Activated T-helper 9 cell treated with anti-CD3 and anti-CD28 coated beads, Interleukin-2, amount 50 U/mL, for 16 hours (primary cell): ENCODE measurements around the gene ACTL10.
"Not testable (repeated sequence)": the region's sequence is repeated elsewhere in the genome, so short reads cannot be mapped to it uniquely, and the experiment has no call there.

Experiments
- DNase-seq: peaks from one replicate; pipeline ENCODE4 v3.0.0-alpha.2; 2020; ENCODE audit warnings: low read depth

Gene ACTL10

DNA sequence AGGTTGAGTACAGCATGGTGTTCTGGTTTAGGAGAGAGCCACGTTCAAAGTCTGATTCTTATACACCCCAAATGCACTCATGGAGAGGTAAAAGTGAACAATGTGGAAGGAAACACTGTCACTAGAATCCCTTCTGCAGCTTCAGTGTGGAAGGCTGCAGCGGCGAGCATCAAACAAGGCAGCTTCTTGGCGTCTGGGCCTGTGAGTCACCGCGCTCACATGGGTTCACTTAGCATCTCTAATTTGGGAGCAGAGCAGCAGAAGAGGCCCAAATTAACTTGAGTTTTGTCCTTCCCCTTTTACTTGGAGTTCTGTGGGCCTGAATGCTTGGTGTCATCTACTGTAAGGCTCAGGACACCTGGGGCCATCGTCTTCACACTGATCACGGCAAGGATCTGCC is 30.4 kb downstream of the ACTL10 start:
- no peak for DNase-seq

DNA sequence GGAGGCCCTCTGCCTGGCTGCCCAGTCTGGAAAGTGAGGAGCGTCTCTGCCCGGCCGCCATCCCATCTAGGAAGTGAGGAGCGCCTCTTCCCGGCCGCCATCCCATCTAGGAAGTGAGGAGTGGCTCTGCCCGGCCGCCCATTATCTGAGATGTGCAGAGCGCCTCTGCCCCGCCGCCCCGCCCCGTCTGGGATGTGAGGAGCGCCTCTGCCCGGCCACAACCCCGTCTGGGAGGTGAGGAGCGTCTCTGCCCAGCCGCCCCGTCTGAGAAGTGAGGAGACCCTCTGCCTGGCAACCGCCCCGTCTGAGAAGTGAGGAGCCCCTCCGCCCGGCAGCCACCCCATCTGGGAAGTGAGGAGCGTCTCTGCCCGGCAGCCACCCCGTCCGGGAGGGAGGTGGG is 32.2 kb downstream of the ACTL10 start:
- not testable (repeated sequence) for DNase-seq

DNA sequence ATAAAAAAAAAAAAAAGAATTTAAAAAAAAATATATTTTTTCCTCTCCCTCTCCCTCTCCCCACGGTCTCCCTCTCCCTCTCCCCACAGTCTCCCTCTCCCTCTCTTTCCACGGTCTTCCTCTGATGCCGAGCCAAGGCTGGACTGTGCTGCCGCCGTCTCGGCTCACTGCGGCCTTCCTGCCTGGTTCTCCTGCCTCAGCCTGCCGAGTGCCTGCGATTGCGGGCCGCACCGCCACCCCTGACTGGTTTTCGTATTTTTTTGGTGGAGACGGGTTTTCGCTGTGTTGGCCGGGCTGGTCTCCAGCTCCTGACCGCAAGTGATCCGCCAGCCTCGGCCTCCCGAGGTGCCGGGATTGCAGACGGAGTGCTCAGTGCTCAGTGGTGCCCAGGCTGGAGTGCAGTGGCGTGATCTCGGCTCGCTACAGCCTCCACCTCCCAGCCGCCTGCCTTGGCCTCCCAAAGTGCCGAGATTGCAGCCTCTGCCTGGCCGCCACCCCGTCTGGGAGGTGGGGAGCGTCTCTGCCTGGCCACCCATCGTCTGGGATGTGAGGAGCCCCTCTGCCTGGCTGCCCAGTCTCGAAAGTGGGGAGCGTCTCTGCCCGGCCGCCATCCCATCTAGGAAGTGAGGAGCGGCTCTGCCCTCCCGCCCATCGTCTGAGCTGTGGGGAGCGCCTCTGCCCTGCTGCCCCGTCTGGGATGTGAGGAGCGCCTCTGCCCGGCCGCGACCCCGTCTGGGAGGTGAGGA is 34.1 kb downstream of the ACTL10 start:
- not testable (repeated sequence) for DNase-seq

DNA sequence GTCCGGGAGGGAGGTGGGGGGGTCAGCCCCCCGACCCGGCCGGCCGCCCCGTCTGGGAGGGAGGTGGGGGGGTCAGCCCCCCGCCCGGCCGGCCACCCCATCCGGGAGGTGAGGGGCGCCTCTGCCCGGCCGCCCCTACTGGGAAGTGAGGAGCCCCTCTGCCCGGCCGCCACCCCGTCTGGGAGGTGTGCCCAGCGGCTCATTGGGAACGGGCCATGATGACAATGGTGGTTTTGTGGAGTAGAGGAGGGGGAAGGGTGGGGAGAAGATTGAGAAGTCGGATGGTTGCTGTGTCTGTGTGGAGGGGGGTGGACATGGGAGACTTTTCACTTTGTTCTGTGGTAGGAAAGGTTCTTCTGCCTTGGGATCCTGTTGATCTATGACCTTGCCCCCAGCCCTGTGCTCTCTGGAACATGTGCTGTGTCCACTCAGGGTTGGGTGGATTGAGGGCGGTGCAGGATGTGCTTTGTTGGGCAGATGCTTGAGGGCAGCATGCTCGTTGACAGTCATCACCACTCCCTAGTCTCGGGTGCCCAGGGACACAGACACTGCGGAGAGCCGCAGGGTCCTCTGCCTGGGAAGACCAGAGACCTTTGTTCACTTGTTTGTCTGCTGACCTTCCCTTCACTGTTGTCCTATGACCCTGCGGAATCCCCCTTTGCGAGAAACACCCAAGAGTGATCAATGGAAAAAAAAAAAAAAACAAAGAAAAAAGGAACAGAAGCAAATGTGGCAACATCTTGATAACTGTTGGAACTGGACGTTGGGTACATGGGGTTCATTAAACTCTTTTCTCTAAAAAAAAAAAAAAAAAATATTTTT is 35.1 kb downstream of the ACTL10 start:
- no peak for DNase-seq

DNA sequence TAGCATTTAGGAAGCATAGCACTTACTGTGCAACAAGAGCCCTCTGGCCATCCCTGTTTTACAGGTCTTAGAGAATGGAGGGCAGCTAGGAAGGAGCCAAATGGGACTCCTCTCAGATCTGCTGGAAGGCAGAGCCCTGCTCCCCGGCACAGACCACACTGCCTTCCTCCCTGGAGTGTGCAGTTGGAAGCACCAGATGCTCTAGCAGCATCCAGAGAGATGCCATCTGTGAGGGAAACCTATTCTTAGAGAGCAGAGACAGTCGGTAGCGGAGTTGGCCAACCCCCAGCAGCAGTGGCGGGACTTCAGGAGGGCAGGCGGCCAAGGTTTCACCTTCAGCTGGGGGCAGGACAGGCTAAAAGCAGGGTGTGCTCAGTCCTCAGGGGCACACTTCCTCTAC is 36.1 kb downstream of the ACTL10 start:
- no peak for DNase-seq

DNA sequence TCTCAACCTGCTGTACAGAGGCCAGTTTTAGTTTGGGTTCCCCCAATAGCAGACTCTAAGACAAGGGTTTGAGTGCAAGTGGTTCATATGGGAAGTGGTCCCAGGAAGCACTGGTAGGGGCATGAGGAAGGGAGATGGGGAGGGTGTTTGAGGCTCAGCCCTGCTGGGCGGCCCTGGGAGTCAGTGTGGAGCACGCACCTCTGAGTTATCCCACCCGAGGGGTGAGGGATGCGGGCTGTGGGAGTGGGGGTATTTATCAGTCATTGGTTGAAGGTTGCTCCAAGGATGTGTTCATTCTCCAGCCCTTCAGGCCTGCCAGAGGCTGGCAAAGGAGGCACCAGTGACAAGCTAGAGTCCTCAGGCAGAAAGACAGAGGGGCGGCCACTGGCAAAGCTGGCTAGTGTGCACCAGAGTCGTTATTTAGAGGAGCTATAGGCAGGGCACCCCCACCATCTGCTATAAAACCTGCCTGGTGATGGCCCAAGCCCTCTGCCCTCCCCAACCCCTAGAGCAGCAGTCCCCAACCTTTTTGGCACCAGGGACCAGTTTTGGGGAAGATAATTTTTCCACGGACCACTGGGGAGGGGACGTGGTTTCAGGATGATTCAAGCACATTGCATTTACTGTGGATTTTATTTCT is 36.9 kb downstream of the ACTL10 start:
- DNase-seq, result no peak

DNA sequence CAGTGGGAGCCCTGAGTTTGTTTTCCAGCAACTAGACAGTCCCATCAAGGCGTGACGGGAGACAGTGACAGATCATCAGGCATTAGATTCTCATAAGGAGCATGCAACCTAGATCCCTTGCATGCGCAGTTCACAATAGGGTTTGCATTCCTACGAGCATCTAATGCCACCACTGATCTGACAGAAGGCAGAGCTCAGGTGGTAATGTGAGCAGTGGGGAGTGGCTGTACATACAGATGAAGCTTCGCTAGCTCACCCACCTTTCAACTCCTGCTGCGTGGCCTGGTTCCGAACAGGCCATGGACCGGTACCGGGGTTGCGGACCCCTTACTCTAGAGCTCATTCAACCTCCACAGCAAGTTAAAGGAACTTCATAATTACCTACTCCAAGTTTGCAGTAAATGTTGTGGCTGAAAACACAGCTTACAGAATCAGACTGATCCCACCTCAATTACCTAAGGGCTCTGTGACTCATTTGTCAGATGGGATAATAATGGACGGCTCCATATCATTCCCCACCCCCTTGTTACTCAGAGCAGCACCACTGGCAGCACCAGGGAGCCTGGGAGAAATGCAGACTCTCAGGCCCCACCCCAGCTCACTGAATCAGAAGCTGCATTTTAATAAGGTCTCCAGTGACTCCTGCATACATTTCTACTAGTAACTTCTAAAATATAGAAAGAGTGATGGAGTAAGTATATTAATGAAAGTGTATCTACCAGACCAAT is 37.6 kb downstream of the ACTL10 start:
- DNase-seq, result no peak

DNA sequence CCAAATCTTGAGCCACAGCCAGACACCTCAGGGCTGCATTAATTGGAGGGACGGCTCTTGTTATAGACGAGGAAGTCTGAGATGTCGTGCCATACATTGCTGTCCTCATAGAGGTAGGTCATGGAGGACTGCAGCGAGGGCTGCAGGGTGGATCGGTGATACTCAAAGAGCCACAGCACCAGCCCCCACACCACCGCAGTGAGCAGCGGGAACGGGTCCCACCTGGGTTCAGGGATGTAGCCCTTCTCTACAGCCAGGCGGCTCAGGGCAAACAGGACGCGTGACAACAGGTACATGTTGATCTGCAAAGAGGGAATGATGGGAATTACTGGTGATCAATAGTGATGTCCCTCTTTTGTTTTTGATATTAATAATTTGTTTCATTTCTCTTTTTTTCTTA is 40.9 kb downstream of the ACTL10 start:
- no peak for DNase-seq

DNA sequence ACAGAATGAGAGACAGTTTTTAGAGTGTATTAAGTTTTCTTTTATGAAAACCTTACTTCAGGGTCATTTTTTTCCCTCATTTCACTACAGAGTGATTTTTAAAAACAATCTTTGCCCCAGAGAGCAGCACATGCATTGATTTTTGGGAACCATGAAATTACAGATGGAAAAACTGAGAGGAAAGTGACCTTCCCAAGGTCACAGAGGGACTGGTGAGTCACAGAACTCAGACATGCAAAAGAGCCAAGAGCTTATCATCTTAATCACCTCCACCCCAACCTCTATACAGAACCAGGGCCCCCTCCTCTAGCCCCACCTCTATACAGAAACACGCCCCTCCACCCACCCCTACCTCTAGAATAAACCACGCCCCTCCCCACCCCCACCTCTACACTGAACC is 42.7 kb downstream of the ACTL10 start:
- DNase-seq, result no peak

DNA sequence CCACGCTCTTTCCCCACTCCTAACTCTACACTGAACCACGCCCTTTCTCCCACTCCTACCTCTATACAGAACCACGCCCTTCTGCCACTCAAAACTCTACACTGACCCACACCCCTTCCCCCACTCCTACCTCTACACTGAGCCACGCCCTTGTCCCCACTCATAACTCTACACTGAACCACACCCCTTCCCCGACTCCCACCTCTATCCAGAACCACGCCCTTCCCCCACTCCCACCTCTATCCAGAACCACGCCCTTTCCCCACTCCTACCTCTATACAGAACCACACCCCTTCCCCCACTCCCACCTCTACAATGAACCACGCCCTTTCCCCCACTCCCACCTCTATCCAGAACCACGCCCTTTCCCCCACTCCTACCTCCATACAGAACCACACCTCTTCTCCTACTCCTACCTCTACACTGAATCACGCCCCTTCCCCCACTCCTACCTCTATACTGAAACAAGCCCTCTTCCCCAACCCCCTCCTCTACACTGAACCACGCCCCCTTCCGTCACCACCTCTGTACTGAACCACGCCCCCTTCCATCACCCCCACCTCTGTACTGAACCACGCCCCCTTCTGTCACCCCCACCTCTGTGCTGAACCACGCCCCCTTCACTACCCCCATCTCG is 43.3 kb downstream of the ACTL10 start:
- DNase-seq, result no peak

DNA sequence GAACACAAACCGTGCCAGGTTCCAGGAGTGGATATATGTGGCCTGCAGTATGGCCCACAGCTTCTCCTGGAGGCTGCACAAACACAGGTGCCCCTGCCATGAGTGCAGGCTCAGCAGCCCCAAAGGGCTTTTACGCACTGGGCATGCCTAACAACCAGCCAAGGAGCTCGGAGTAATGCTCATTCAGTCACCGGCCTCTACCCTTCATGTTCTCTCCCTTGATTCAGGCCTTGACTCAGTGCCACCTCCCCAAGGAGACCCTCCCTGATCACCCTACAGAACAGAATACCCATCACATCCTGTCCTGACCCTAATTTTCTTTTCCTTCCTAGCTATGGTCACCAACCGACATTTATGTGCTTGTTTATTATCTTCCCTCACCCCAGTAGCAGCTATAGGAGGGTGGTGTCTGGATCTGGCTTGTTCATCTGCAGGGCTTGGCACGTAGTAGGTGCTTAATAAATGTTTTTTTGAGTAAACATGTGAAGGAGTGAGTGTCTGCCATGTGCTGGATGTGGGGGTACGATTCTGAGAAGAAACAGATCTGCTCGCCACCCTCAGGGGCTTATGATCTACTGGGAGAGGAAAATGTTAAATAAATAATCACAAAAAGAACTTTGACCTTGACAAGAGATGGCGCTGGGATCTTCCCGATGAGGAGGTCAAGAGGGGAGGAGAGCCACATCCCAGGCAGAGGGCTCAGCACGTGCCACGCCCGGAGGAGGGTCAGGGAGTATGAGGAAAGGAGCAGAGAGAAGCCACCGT is 44.1 kb downstream of the ACTL10 start:
- no peak for DNase-seq

DNA sequence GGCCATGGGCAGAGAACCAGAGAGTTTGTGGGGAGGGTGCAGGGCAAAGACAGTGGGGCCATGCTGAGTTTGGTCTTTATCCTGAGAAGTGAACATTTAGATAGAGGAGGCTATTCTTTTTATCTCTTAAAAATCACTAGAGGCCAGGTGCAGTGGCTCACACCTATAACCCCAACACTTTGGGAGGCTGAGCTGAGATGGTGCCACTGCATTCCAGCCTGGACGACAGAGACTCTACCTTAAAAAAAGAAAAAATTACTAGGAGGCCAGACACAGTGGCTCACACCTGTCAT is 44.6 kb downstream of the ACTL10 start:
- DNase-seq, result no peak

DNA sequence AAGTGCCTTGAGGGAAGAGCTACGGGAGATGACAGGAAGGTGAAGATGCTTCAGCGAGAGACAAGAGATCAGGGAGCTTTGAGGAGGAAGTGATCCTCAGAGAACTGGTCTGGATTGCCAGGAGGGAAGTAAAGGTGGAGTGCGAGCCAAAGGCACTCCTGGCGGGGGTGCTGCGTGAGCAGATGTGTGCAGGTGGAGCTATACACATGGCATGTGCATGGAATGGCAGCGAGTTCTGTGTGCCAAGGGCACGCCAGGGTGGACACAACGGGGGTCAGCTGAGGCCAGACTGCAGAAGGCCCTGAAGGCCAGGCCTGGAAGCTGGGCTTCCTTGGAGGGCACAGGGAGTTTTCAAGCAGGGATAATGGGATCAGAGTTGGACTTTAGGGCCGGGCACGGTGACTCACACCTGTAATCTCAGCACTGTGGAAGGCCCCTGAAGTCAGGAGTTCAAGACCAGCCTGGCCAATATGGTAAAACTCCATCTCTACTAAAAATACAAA is 47.2 kb downstream of the ACTL10 start:
- DNase-seq, result no peak

DNA sequence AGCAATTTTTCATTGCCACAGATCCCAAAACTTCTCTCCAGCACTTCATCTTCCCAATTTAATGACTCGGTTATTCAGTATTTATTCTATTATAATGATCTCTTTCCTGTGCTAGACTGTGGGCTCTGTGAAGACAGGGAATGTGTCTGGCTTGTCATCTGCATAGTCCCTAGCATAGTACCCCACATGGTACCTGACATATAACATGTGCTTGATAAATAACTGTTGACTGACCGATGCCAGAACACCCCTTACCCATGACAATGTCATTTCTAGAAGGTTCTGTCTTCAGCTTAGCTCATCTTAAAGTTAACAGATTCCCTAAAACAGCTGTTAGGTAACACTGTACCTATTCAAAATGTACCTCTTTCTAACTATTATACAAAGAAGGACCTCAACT is 49.8 kb downstream of the ACTL10 start:
- DNase-seq, result no peak
